Rectal smooth muscle tissue (tissue), 1 donor: ENCODE data around the gene DPEP2.

Experiments used
- H3K27ac ChIP-seq: one replicate; pipeline ENCODE4 v1.7.0; 2013; ENCODE audit warnings: low read depth, low read length, inconsistent platforms
- H3K27me3 ChIP-seq: one replicate; pipeline ENCODE4 v1.7.0; 2013; ENCODE audit warnings: low read length; ENCODE audit not compliant: control insufficient read depth, insufficient read depth
- H3K36me3 ChIP-seq: one replicate; pipeline ENCODE4 v1.7.0; 2013; ENCODE audit warnings: low read length; ENCODE audit not compliant: control insufficient read depth, insufficient read depth
- H3K4me1 ChIP-seq: one replicate; pipeline ENCODE4 v1.7.0; 2013; ENCODE audit warnings: low read length; ENCODE audit not compliant: control insufficient read depth, insufficient read depth
- H3K4me3 ChIP-seq: one replicate; pipeline ENCODE4 v1.7.0; 2013; ENCODE audit warnings: low read length
- H3K9ac ChIP-seq: one replicate; pipeline ENCODE4 v1.7.0; 2013; ENCODE audit warnings: low read length

The DPEP2 gene

GRCh38 chr16:67967958-67968399 lies 31.3 kb downstream of the DPEP2 start:
- Histone ChIP-seq H3K36me3 (peaks cover 3% of the 10 kb centered on the region), H3K27me3 (peaks cover 3% of the 10 kb centered on the region), H3K4me3 (peak overlapping the region; percentile 86), H3K4me1 (peaks cover 23% of the 10 kb centered on the region), H3K9ac (peak overlapping the region; percentile 88), H3K27ac (peak overlapping the region; percentile 98)

- Histone ChIP-seq H3K4me1 (peaks cover 23% of the 10 kb centered on the region), H3K27ac (peak overlapping the region; percentile 98), H3K36me3 (peaks cover 8% of the 10 kb centered on the region), H3K4me3 (peak overlapping the region; percentile 86), H3K9ac (peak overlapping the region; percentile 88), H3K27me3 (peaks cover 3% of the 10 kb centered on the region)
Observed at GRCh38 chr16:67967183-67967957, 31.9 kb downstream of the DPEP2 start.

GRCh38 chr16:67966549-67967182 lies 32.6 kb downstream of the DPEP2 start:
- Histone ChIP-seq H3K9ac (no peak overlapping the region), H3K27me3 (peaks cover 3% of the 10 kb centered on the region), H3K4me3 (peak overlapping the region; percentile 86)

GRCh38 chr16:67965668-67966548 lies 33.4 kb downstream of the DPEP2 start:
- Histone ChIP-seq H3K36me3 (peaks cover 20% of the 10 kb centered on the region), H3K27ac (peak overlapping the region; percentile 98), H3K9ac (no peak overlapping the region), H3K4me1 (peaks cover 23% of the 10 kb centered on the region), H3K27me3 (peaks cover 3% of the 10 kb centered on the region), H3K4me3 (peak overlapping the region; percentile 86)

More at GRCh38 chr16:67966549-67967182, 32.6 kb downstream of the DPEP2 start:
- peak overlapping the region; percentile 98 for H3K27ac ChIP-seq
- peaks cover 23% of the 10 kb centered on the region for H3K4me1 ChIP-seq
- H3K36me3 ChIP-seq = peaks cover 15% of the 10 kb centered on the region

- H3K4me1 ChIP-seq = peaks cover 31% of the 10 kb centered on the region
- no peak overlapping the region for H3K4me3 ChIP-seq
- no peak overlapping the region for H3K9ac ChIP-seq
- H3K36me3 ChIP-seq = peaks cover 28% of the 10 kb centered on the region
- no peak overlapping the region for H3K27ac ChIP-seq
- H3K27me3 ChIP-seq = peaks cover 3% of the 10 kb centered on the region
Observed at GRCh38 chr16:67964477-67965131, 34.7 kb downstream of the DPEP2 start.

- H3K4me3 ChIP-seq = peak overlapping the region; percentile 3
- H3K27me3 ChIP-seq = peaks cover 3% of the 10 kb centered on the region
- peak overlapping the region; percentile 33 for H3K27ac ChIP-seq
- H3K4me1 ChIP-seq = peaks cover 33% of the 10 kb centered on the region
- H3K9ac ChIP-seq = no peak overlapping the region
- peaks cover 32% of the 10 kb centered on the region for H3K36me3 ChIP-seq
Observed at GRCh38 chr16:67963662-67964321, 35.5 kb downstream of the DPEP2 start.

- no peak overlapping the region for H3K9ac ChIP-seq
- peaks cover 3% of the 10 kb centered on the region for H3K27me3 ChIP-seq
- no peak overlapping the region for H3K4me3 ChIP-seq
- peaks cover 33% of the 10 kb centered on the region for H3K4me1 ChIP-seq
- H3K27ac ChIP-seq = peak overlapping the region; percentile 33
- peaks cover 34% of the 10 kb centered on the region for H3K36me3 ChIP-seq
Observed at GRCh38 chr16:67963292-67963661, 36.0 kb downstream of the DPEP2 start.

- no peak overlapping the region for H3K27ac ChIP-seq
- no peak overlapping the region for H3K9ac ChIP-seq
- no peak overlapping the region for H3K4me3 ChIP-seq
- peaks cover 41% of the 10 kb centered on the region for H3K36me3 ChIP-seq
- H3K4me1 ChIP-seq = peaks cover 32% of the 10 kb centered on the region
- H3K27me3 ChIP-seq = no peaks in the 10 kb centered on the region
Observed at GRCh38 chr16:67962135-67962534, 37.1 kb downstream of the DPEP2 start.

GRCh38 chr16:67961551-67961957 lies 37.7 kb downstream of the DPEP2 start:
- Histone ChIP-seq H3K36me3 (peaks cover 41% of the 10 kb centered on the region), H3K4me1 (peaks cover 26% of the 10 kb centered on the region), H3K9ac (no peak overlapping the region), H3K27ac (no peak overlapping the region), H3K27me3 (no peaks in the 10 kb centered on the region), H3K4me3 (no peak overlapping the region)

- peak overlapping the region; percentile 28 for H3K9ac ChIP-seq
- H3K4me3 ChIP-seq = no peak overlapping the region
- no peaks in the 10 kb centered on the region for H3K27me3 ChIP-seq
- peaks cover 15% of the 10 kb centered on the region for H3K4me1 ChIP-seq
- peaks cover 43% of the 10 kb centered on the region for H3K36me3 ChIP-seq
- peak overlapping the region; percentile 63 for H3K27ac ChIP-seq
Observed at GRCh38 chr16:67959536-67960329, 39.6 kb downstream of the DPEP2 start.

GRCh38 chr16:67957622-67958021 lies 41.7 kb downstream of the DPEP2 start:
- peaks cover 47% of the 10 kb centered on the region for H3K36me3 ChIP-seq
- no peak overlapping the region for H3K9ac ChIP-seq
- H3K27ac ChIP-seq = no peak overlapping the region
- peaks cover 10% of the 10 kb centered on the region for H3K4me1 ChIP-seq
- H3K4me3 ChIP-seq = no peak overlapping the region
- H3K27me3 ChIP-seq = no peaks in the 10 kb centered on the region
